Adrenal gland (tissue), 12 donors: ENCODE results near the gene TRIM8. TPM values are rescaled to one million over a fixed set of nuclear protein-coding genes. Genes with fewer than 3 reads are reported as not detected.

ENCODE experiments used
- DNase-seq, 7 donors: peaks; one replicate each; pipeline ENCODE4 v3.0.0-alpha.2; 2019 to 2020
- H3K27ac ChIP-seq, 5 donors: fragments of 200-600 bp; sonication (generic) in 4 of 5; 1 replicate in 3 of 5; 2 replicates in 2 of 5; pipeline versions ENCODE4 v1.5.1 to v1.8.0; 2016 to 2020; ENCODE audit warnings: mild to moderate bottlenecking in 1 of 5
- H3K27me3 ChIP-seq: fragments of 200-600 bp; 2 replicates; pipeline ENCODE4 v1.8.0; 2021
- H3K36me3 ChIP-seq, 2 donors: fragments of 200-600 bp; replicated peaks in 1 of 2; 1 replicate in 1 of 2; 2 replicates in 1 of 2; pipeline versions ENCODE4 v1.5.1 to v1.8.0; 2018 to 2022
- H3K4me1 ChIP-seq, 2 donors: fragments of 200-600 bp; replicated peaks in 1 of 2; 1 replicate in 1 of 2; 2 replicates in 1 of 2; pipeline versions ENCODE4 v1.5.1 to v1.8.0; 2018 to 2021
- H3K4me3 ChIP-seq, 4 donors: fragments of 200-600 bp; sonication (generic) in 3 of 4; one replicate each; pipeline ENCODE4 v1.5.1; 2016 to 2018
- H3K9me3 ChIP-seq, 3 donors: fragments of 200-600 bp; sonication (generic) in 1 of 3; replicated peaks in 1 of 3; 1 replicate in 2 of 3; 2 replicates in 1 of 3; pipeline versions ENCODE4 v1.5.1 to v1.8.0; 2016 to 2021
- POLR2A ChIP-seq, 2 donors: fragments of 450-650 bp; IDR thresholded peaks; one replicate each; pipeline ENCODE4 v1.6.1; 2017; ENCODE audit warnings: antibody characterized with exemption in 2 of 2, mild to moderate bottlenecking in 2 of 2, moderate library complexity in 1 of 2
- WGBS, 4 donors: extraction: QIAGEN DNeasy Blood & Tissue Kit in 2 of 4; methylation state at CpG; one replicate each; pipeline versions ENCODE4 v1.1.5 to v1.1.7; 2013 to 2017; 5-methylcytosine and 5-hydroxymethylcytosine counted together
- intact Hi-C, 2 donors: fragments of 100-400 bp; cut with DNase I; formaldehyde crosslinking; loops; one replicate each; pipeline versions ENCODE4 v1.14.1 to v1.15.0; 2022 to 2023
- polyA plus RNA-seq, 3 donors: library from polyadenylated mRNA; stranded (reverse); fragments of 200-250 nt in 2 of 3; fragments of 350-450 nt in 1 of 3; fragmentation: Illumina TruSeq in 1 of 3; extraction: RNeasy Lipid Tissue Mini Kit (QIAGEN cat#74804) in 1 of 3; gene quantifications; one replicate each; pipeline ENCODE4 v1.2.3, GENCODE V29; 2013 to 2014
- total RNA-seq, 9 donors: library from RNA; depleted of rRNA in 4 of 9; stranded (reverse); fragments of >200 nt in 4 of 9; fragments of 120-200 nt in 1 of 9; fragmentation: NEBNext Ultra II Directional in 1 of 9; extraction: Animal tissue kit (Norgen Biotek cat#: 25700) in 1 of 9; gene quantifications; one replicate each; pipeline versions ENCODE4 v1.1.0 to v1.2.4, GENCODE V29; 2013 to 2023
- TF ChIP-seq, protein P1 (sequence below), 6 experiments: fragments of 450-650 bp in 4 of 6; fragments of 200-600 bp in 2 of 6; sonication (generic) in 1 of 6; IDR thresholded peaks; 1 replicate in 5 of 6; 2 replicates in 1 of 6; pipeline versions ENCODE4 v1.5.1 to v1.8.0; 2016 to 2021; ENCODE audit warnings: antibody characterized with exemption in 6 of 6, mild to moderate bottlenecking in 2 of 6, moderate library complexity in 1 of 6
- donor health status: healthy with polysubstance abuse.
- donor health status: Bipolar disorder and iron deficiency.
- donor health status: DM: yes; HTN: yes; CAD: no.
- donor health status: DM: no; HTN: no; CAD: no.
- donor health status: DM: no; HTN: no; CAD: no.
- donor health status: DM: yes; HTN: yes; CAD: no.

TRIM8 gene
- total and polyA plus RNA-seq, 12 donors = 21.6 to 175 (median 116) TPM

DNA sequence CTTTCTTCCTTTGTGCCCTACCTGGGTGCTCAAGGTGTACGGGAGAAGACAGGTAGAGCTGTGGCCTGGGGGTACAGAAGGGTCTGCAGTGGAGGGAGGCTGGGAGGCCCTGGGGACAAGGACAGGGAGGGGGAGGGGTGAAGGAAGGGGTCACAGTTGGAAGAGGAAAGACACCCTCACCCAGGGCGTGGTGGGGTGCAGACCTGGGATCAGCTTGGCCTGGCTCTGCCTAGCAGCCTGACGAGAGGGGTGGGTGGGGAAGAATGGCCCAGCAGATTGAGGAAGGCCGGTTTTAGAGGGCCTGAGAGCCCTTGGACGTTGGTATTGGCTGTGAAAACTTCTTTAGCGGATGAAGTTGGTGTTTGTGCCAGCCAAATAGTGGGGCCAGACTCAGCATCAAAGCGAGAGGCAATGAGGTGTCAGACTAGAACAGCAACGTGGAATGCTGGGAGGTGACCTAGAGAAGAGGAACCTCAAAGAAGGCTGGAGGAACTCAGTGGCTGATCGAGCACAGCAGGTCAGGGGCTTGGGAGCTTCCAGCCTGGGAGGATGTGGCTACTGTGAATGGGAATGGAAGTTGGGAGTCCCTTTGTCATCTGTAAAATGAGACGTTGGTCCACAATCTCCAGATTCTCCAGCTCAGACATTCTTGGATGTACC is 18.1 kb upstream of the TRIM8 start:
- Histone ChIP-seq H3K9me3 (no peaks in the 10 kb centered on the region), H3K4me1 (peaks cover 14 to 47% of the 10 kb centered on the region in 2 donors)
- no peak for DNase-seq

DNA sequence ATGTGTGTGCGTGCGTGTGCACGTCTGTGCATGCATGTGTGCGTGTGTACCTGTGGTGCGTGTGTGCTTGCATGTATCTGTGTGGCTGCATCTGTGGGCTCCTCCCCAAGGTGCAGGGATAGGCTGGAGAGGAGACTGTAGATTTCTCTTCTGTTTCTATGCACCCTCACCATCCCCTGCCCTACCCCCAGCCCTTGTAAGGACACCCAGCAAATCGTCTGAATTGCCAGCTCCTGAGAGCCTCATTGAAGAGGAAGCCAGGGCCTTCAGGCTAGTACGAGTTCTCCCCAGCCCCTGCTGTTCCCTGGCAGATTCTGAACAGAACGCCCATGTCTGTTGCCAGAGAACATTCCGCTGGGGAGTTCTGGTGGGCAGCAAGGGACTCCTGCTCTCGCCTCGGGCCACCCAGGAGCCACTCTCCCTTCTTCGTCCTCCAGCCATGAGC is 17.0 kb upstream of the TRIM8 start:
- Histone ChIP-seq H3K9me3 (no peaks in the 10 kb centered on the region), H3K4me3 (no peak overlapping the region), H3K27ac (peak overlapping the region in 4 of 5 donors; percentile 11 to 81 (median 61)), H3K4me1 (peaks cover 16 to 54% of the 10 kb centered on the region in 2 donors), H3K36me3 (peaks cover 0 to 11% of the 10 kb centered on the region in 2 donors), H3K27me3 (no peaks in the 10 kb centered on the region)
- DNase-seq = no peak
- WGBS, 4 donors = 72 to 85% (median 75%) methylated on average over 10 to 12 of the region's 12 CpGs
- TF ChIP-seq, protein P1, sequence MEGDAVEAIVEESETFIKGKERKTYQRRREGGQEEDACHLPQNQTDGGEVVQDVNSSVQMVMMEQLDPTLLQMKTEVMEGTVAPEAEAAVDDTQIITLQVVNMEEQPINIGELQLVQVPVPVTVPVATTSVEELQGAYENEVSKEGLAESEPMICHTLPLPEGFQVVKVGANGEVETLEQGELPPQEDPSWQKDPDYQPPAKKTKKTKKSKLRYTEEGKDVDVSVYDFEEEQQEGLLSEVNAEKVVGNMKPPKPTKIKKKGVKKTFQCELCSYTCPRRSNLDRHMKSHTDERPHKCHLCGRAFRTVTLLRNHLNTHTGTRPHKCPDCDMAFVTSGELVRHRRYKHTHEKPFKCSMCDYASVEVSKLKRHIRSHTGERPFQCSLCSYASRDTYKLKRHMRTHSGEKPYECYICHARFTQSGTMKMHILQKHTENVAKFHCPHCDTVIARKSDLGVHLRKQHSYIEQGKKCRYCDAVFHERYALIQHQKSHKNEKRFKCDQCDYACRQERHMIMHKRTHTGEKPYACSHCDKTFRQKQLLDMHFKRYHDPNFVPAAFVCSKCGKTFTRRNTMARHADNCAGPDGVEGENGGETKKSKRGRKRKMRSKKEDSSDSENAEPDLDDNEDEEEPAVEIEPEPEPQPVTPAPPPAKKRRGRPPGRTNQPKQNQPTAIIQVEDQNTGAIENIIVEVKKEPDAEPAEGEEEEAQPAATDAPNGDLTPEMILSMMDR (IDR thresholded peaks at IDR 0.05) = no peak
- TF ChIP-seq POLR2A (IDR thresholded peaks at IDR 0.05) = no peak
- intact Hi-C loops = no loop called here

More for the DNA sequence above, 18.1 kb upstream of the TRIM8 start:
- intact Hi-C loops = no loop called here
- no peaks in the 10 kb centered on the region for H3K27me3 ChIP-seq
- WGBS, 4 donors = 80 to 88% (median 83%) methylated on average over 10 of the region's 10 CpGs
- H3K36me3 ChIP-seq = peaks cover 0 to 11% of the 10 kb centered on the region in 2 donors
- peak overlapping the region in 2 of 5 donors; percentile 57 to 78 for H3K27ac ChIP-seq
- no peak overlapping the region for H3K4me3 ChIP-seq
- TF ChIP-seq, protein P1 (IDR thresholded peaks at IDR 0.05) = no peak
- TF ChIP-seq POLR2A (IDR thresholded peaks at IDR 0.05) = no peak

DNA sequence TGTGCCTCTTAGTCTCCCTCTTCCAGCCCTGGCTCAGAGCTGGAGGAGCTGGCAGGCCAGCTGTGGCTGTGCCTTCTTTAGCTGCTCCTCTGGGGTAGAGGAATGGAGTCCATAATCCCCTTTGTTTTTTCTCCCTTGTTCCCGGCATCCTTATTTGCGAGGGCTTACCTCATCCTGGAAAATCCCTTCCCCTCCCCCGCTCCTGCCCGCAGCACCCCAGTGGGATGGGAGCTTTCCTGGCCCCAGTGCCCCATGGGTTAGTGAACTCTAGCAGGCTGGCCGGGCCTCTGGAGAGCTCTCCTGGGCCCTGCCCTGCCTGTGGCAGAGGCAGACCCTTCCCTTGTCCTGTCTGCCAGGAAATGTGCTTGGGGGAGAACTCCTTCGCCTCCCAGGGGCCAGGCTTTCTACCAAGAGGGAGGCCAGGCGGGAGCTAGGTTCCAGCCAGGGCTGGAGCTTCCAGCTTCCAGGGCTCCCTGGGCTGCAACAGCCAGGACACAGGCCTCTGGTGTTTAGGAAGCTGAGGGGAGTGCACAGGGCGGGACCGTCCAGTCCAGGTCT is 16.5 kb upstream of the TRIM8 start:
- Histone ChIP-seq H3K36me3 (peaks cover 0 to 11% of the 10 kb centered on the region in 2 donors), H3K4me3 (no peak overlapping the region), H3K4me1 (peaks cover 21 to 59% of the 10 kb centered on the region in 2 donors), H3K27me3 (no peaks in the 10 kb centered on the region), H3K27ac (peak overlapping the region in 4 of 5 donors; percentile 11 to 81 (median 61)), H3K9me3 (no peaks in the 10 kb centered on the region)
- intact Hi-C loops = no loop called here
- peak in 3 of 7 donors; percentile 57 to 62 (median 60) for DNase-seq
- TF ChIP-seq, protein P1 (IDR thresholded peaks at IDR 0.05) = no peak
- TF ChIP-seq POLR2A (IDR thresholded peaks at IDR 0.05) = no peak
- 49 to 65% (median 57%) methylated on average over 4 to 9 of the region's 9 CpGs for WGBS, 4 donors

DNA sequence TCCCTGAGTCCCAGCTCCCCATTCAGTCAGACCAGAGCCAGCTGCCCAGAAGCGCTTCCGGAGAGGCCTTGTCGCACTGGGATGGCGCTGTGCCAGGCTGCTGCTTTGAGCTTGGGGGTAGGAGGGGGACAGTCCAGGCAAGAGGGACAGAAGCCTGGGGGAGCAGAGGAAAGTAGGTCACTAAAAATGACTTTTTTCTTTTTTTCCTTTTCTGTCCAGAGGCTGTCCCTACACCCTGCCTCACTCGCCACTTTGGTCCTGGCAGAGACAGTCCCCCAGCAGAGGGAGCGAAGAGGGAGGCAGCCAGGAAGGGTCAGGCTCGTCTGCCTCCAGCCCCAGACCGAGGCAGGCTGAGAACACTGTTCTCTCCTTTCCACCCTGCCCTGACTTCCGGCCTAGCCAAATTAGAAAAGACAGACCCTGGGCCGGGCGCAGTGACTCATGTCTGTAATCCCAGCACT is 15.8 kb upstream of the TRIM8 start:
- WGBS, 4 donors = 14 to 39% (median 27%) methylated on average over 9 to 11 of the region's 11 CpGs
- no peak for TF ChIP-seq POLR2A (IDR thresholded peaks at IDR 0.05)
- TF ChIP-seq, protein P1 (IDR thresholded peaks at IDR 0.05) = peak in 2 of 6 experiments; percentile 15
- Histone ChIP-seq H3K4me1 (peaks cover 28 to 66% of the 10 kb centered on the region in 2 donors), H3K4me3 (no peak overlapping the region), H3K36me3 (peaks cover 0 to 11% of the 10 kb centered on the region in 2 donors), H3K9me3 (no peaks in the 10 kb centered on the region), H3K27me3 (no peaks in the 10 kb centered on the region), H3K27ac (peak overlapping the region in 4 of 5 donors; percentile 11 to 81 (median 61))
- DNase-seq = peak; percentile 77 to 91 (median 85)
- intact Hi-C loops = no loop called here
